Memory B cell (primary cell): ENCODE data around the gene EML6.

Source experiments
- ATAC-seq: fragments of 150-1000 bp; cut with Tn5 transposase; 2 replicates; pipeline ENCODE4 v1.10.0; 2021; ENCODE audit warnings: low read depth, mild to moderate bottlenecking, moderate library complexity
- DNase-seq, 2 donors: peaks; one replicate each; pipeline ENCODE4 v3.0.0; 2022; ENCODE audit warnings: low spot score in 2 of 2
- H3K27ac Mint-ChIP-seq: one replicate; pipeline ENCODE4 v1.8.0; 2022; ENCODE audit warnings: mild to moderate bottlenecking, moderate library complexity, mixed read lengths
- H3K27me3 Mint-ChIP-seq: one replicate; pipeline ENCODE4 v1.8.0; 2022; ENCODE audit warnings: mixed read lengths
- H3K36me3 Mint-ChIP-seq: one replicate; pipeline ENCODE4 v1.8.0; 2022; ENCODE audit warnings: mild to moderate bottlenecking, mixed read lengths
- H3K4me1 Mint-ChIP-seq: one replicate; pipeline ENCODE4 v1.8.0; 2022; ENCODE audit warnings: mixed read lengths
- H3K4me3 Mint-ChIP-seq: one replicate; pipeline ENCODE4 v1.8.0; 2022; ENCODE audit warnings: mild to moderate bottlenecking, moderate library complexity, mixed read lengths
- H3K9me3 Mint-ChIP-seq: one replicate; pipeline ENCODE4 v1.8.0; 2022; ENCODE audit warnings: mixed read lengths

EML6 gene

GRCh38 chr2:54906716-54907115 is 183.3 kb downstream of the EML6 start:
- H3K36me3 Mint-ChIP-seq = peaks cover 11% of the 10 kb centered on the region
- no peaks in the 10 kb centered on the region for H3K9me3 Mint-ChIP-seq

GRCh38 chr2:54907663-54908062 is 184.2 kb downstream of the EML6 start:
- H3K27ac Mint-ChIP-seq = no peak overlapping the region
- peaks cover 14% of the 10 kb centered on the region for H3K36me3 Mint-ChIP-seq
- DNase-seq = no peak
- no peaks in the 10 kb centered on the region for H3K9me3 Mint-ChIP-seq
- ATAC-seq = no peak
- H3K27me3 Mint-ChIP-seq = no peaks in the 10 kb centered on the region
- H3K4me1 Mint-ChIP-seq = no peaks in the 10 kb centered on the region
- H3K4me3 Mint-ChIP-seq = no peak overlapping the region

More at GRCh38 chr2:54906716-54907115, 183.3 kb downstream of the EML6 start:
- no peak for DNase-seq
- Mint-ChIP-seq H3K27me3 (no peaks in the 10 kb centered on the region), H3K4me1 (no peaks in the 10 kb centered on the region), H3K27ac (no peak overlapping the region), H3K4me3 (no peak overlapping the region)
- ATAC-seq = no peak

- peaks cover 16% of the 10 kb centered on the region for H3K36me3 Mint-ChIP-seq
- no peaks in the 10 kb centered on the region for H3K9me3 Mint-ChIP-seq
- no peaks in the 10 kb centered on the region for H3K27me3 Mint-ChIP-seq
- no peaks in the 10 kb centered on the region for H3K4me1 Mint-ChIP-seq
- H3K27ac Mint-ChIP-seq = no peak overlapping the region
- ATAC-seq (no peak), DNase-seq (no peak)
- no peak overlapping the region for H3K4me3 Mint-ChIP-seq
Observed at GRCh38 chr2:54908591-54908990, 185.1 kb downstream of the EML6 start.

GRCh38 chr2:54909001-54909400 is 185.5 kb downstream of the EML6 start:
- DNase-seq (no peak), ATAC-seq (no peak)
- H3K36me3 Mint-ChIP-seq = peaks cover 13% of the 10 kb centered on the region
- no peaks in the 10 kb centered on the region for H3K4me1 Mint-ChIP-seq
- no peak overlapping the region for H3K4me3 Mint-ChIP-seq
- no peaks in the 10 kb centered on the region for H3K27me3 Mint-ChIP-seq
- H3K27ac Mint-ChIP-seq = no peak overlapping the region
- H3K9me3 Mint-ChIP-seq = no peaks in the 10 kb centered on the region

- Mint-ChIP-seq H3K4me3 (no peak overlapping the region), H3K4me1 (no peaks in the 10 kb centered on the region), H3K27me3 (no peaks in the 10 kb centered on the region), H3K27ac (no peak overlapping the region), H3K9me3 (no peaks in the 10 kb centered on the region), H3K36me3 (peaks cover 9% of the 10 kb centered on the region)
- ATAC-seq (no peak), DNase-seq (no peak)
Observed at GRCh38 chr2:54912305-54912704, 188.8 kb downstream of the EML6 start.

GRCh38 chr2:54912893-54913292 is 189.4 kb downstream of the EML6 start:
- DNase-seq = no peak
- Mint-ChIP-seq H3K36me3 (peaks cover 14% of the 10 kb centered on the region), H3K27me3 (no peaks in the 10 kb centered on the region), H3K4me3 (no peak overlapping the region), H3K27ac (no peak overlapping the region), H3K4me1 (no peaks in the 10 kb centered on the region), H3K9me3 (no peaks in the 10 kb centered on the region)
- no peak for ATAC-seq

- Mint-ChIP-seq H3K27me3 (no peaks in the 10 kb centered on the region), H3K4me3 (no peak overlapping the region)
Observed at GRCh38 chr2:54914637-54915036, 191.2 kb downstream of the EML6 start.

GRCh38 chr2:54915101-54915500 is 191.6 kb downstream of the EML6 start:
- H3K4me1 Mint-ChIP-seq = no peaks in the 10 kb centered on the region
- ATAC-seq = no peak
- H3K27ac Mint-ChIP-seq = no peak overlapping the region
- H3K36me3 Mint-ChIP-seq = peaks cover 23% of the 10 kb centered on the region
- no peaks in the 10 kb centered on the region for H3K9me3 Mint-ChIP-seq
- DNase-seq = no peak
- no peaks in the 10 kb centered on the region for H3K27me3 Mint-ChIP-seq
- H3K4me3 Mint-ChIP-seq = no peak overlapping the region

More at GRCh38 chr2:54914637-54915036, 191.2 kb downstream of the EML6 start:
- no peak for DNase-seq
- no peaks in the 10 kb centered on the region for H3K9me3 Mint-ChIP-seq
- peaks cover 23% of the 10 kb centered on the region for H3K36me3 Mint-ChIP-seq
- ATAC-seq = no peak
- no peak overlapping the region for H3K27ac Mint-ChIP-seq
- H3K4me1 Mint-ChIP-seq = no peaks in the 10 kb centered on the region

- ATAC-seq (no peak), DNase-seq (no peak)
- no peaks in the 10 kb centered on the region for H3K4me1 Mint-ChIP-seq
- H3K36me3 Mint-ChIP-seq = peaks cover 30% of the 10 kb centered on the region
- no peaks in the 10 kb centered on the region for H3K27me3 Mint-ChIP-seq
- peaks cover 3% of the 10 kb centered on the region for H3K9me3 Mint-ChIP-seq
- H3K27ac Mint-ChIP-seq = no peak overlapping the region
- H3K4me3 Mint-ChIP-seq = no peak overlapping the region
Observed at GRCh38 chr2:54916637-54917036, 193.2 kb downstream of the EML6 start.

GRCh38 chr2:54918647-54919280 is 195.3 kb downstream of the EML6 start:
- H3K4me1 Mint-ChIP-seq = no peaks in the 10 kb centered on the region
- H3K4me3 Mint-ChIP-seq = no peak overlapping the region
- H3K9me3 Mint-ChIP-seq = peaks cover 3% of the 10 kb centered on the region
- no peaks in the 10 kb centered on the region for H3K27me3 Mint-ChIP-seq
- H3K27ac Mint-ChIP-seq = no peak overlapping the region
- ATAC-seq (no peak), DNase-seq (no peak)
- H3K36me3 Mint-ChIP-seq = peaks cover 26% of the 10 kb centered on the region

- Mint-ChIP-seq H3K4me3 (no peak overlapping the region), H3K4me1 (no peaks in the 10 kb centered on the region), H3K27me3 (no peaks in the 10 kb centered on the region), H3K36me3 (peaks cover 29% of the 10 kb centered on the region), H3K27ac (no peak overlapping the region), H3K9me3 (peaks cover 3% of the 10 kb centered on the region)
- ATAC-seq = no peak
- DNase-seq = no peak
Observed at GRCh38 chr2:54920660-54921059, 197.2 kb downstream of the EML6 start.

GRCh38 chr2:54924121-54924520 is 200.7 kb downstream of the EML6 start:
- Mint-ChIP-seq H3K27ac (no peak overlapping the region), H3K36me3 (peaks cover 29% of the 10 kb centered on the region), H3K27me3 (no peaks in the 10 kb centered on the region), H3K4me1 (no peaks in the 10 kb centered on the region), H3K9me3 (peaks cover 3% of the 10 kb centered on the region), H3K4me3 (no peak overlapping the region)
- no peak for ATAC-seq
- no peak for DNase-seq

- H3K36me3 Mint-ChIP-seq = peaks cover 26% of the 10 kb centered on the region
- H3K27ac Mint-ChIP-seq = no peak overlapping the region
- no peaks in the 10 kb centered on the region for H3K4me1 Mint-ChIP-seq
- DNase-seq = no peak
- no peak for ATAC-seq
- peaks cover 3% of the 10 kb centered on the region for H3K9me3 Mint-ChIP-seq
- H3K27me3 Mint-ChIP-seq = no peaks in the 10 kb centered on the region
- H3K4me3 Mint-ChIP-seq = no peak overlapping the region
Observed at GRCh38 chr2:54925022-54925421, 201.6 kb downstream of the EML6 start.

GRCh38 chr2:54927085-54927750 is 203.8 kb downstream of the EML6 start:
- Mint-ChIP-seq H3K4me3 (no peak overlapping the region), H3K27ac (no peak overlapping the region), H3K36me3 (peaks cover 18% of the 10 kb centered on the region), H3K9me3 (no peaks in the 10 kb centered on the region), H3K4me1 (no peaks in the 10 kb centered on the region), H3K27me3 (no peaks in the 10 kb centered on the region)
- DNase-seq (no peak), ATAC-seq (no peak)
